Ramos (cell line): ENCODE measurements around the gene FAM162A.
"Not testable (repeated sequence)": the region's sequence is repeated elsewhere in the genome, so short reads cannot be mapped to it uniquely, and the experiment has no call there.

Source experiments
- in situ Hi-C: fragments of 300-500 bp; cut with MboI; formaldehyde crosslinking; loops from one replicate; pipeline ENCODE4 v1.14.3; 2022; ENCODE audit warnings: low sequenced_read_pairs; ENCODE audit not compliant: unreplicated experiment

Gene FAM162A

DNA sequence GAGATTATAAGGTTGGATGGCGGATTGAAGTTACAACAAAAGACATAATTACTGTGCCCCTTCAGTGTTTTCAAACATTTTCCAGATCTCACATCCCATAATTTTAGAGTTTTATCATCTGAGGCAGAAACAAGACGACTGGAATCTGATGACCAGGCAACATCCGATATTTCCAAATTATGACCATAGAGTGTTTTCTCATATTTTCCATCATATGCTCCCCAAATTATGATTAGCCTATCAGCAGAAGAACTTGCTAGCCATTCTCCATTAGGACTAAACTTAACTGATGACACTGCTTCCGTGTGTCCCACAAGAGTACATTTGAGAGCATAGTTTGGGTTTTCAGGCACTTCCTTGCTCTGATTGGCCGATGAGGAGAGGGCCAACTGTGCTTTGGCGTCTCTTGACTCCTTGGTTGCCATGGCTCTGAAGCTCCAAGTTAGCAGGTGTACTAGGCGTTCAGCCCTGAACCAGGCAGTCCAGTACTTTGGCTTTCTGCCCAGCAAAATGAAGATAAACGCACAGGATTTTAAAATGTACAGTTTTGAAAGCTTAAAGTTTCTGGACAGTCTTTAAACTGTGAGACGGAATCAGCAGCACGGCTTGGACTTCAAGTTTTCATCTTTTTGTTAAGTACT is 31.2 kb downstream of the FAM162A start:
- in situ Hi-C loops = no loop called here

DNA sequence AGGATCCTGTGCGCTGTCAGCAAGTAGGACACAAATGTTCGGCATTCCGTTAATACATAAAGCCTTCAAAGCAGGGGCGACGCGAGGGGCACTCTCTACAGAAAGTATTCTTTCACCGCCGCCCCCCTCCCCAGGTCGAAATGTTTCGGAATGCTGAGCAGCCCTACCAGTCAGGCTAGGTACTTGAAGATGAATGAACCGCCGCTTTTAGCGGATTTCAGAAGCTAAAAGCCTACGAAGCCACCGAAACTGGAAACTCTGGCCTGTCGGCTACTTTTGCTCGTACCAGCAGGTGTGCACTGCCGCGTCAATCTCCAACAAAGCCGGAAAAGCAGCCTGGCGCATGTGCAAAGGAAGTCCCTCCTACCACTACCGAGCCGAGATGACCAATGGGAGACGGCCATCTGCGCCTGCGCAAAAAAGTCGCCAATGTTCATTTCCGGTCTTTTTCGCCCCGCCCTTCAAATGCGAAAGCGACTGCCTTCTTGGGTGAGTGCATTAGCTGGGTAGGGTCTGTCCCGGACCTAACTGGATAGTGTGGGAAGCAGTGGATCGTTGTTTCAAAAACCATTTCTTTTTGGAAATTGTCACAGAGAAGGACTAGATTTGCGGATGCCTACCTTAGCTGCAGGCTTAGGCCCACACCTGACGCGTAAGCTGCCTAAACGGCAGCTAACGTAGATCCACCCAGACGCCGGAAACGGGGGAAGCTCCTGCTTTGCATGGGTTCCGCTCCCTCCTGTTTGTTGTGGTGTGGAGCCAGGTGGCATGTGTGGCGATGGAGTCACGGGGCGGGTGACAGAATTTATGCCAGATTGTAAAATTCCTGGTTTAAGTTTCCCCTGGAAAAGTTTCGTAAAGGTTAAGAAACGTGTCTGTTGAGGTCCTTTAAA is 32.0 kb downstream of the FAM162A start, which contains the start of gene WDR5B:
TSS of gene WDR5B (minus strand) at position 301 of the 893 bp plus-strand sequence. CDS start 534 bp downstream, outside the sequence.
- in situ Hi-C loops = no loop called here

DNA sequence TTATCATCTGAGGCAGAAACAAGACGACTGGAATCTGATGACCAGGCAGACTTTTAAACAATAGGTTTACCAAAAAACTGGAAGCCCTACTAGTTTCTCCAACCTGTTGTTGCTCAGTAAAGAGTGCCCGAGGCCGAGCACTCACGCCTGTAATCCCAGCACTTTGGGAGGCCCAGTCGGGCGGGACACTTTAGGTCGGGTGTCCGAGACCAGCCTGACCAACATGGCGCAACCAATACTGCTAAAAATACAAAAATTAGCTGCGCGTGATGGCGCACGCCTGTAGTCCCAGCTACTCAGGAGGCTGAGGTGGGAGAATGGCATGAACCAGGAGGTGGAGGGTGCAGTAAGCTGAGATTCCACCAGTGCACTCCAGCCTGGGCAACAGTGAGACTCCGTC is 33.0 kb downstream of the FAM162A start:
- in situ Hi-C loops = no loop called here

DNA sequence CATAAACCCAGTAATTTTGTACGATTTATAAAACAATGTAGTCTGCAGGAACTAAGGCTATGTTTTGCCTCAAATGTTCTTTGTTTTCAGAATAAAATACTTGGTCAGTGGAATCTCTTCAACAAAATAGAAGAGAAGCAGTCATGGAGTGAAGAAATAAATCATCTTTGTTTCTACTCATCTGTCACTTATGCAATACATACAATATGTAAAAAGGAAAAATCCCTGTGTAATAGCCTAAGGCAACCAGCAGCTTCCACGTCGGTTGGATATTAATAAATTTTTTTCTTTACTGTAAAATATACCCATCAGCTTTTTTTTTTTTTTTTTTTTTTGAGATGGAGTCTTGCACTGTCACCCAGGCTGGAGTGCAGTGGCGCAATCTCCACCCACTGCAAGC is 37.1 kb downstream of the FAM162A start:
- in situ Hi-C loops = no loop called here

DNA sequence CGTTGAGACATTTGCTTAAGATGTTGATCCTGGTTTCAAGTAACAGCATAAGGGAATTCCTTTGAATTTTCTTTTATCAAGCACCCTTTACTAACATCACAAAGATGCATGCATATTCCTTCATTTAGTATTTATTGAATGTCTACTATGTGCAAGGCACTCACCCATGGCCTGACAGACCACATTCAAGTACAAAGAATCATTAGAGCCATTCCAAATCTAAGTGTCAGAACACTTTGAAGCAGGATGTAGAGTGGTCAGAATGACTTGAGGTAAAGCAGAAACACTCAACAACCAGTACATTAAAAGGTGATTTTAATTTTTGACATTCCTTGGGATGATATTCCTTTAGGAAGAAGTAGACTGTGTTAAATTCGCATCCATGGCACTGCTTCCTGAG is 37.9 kb downstream of the FAM162A start:
- in situ Hi-C loops = no loop called here

DNA sequence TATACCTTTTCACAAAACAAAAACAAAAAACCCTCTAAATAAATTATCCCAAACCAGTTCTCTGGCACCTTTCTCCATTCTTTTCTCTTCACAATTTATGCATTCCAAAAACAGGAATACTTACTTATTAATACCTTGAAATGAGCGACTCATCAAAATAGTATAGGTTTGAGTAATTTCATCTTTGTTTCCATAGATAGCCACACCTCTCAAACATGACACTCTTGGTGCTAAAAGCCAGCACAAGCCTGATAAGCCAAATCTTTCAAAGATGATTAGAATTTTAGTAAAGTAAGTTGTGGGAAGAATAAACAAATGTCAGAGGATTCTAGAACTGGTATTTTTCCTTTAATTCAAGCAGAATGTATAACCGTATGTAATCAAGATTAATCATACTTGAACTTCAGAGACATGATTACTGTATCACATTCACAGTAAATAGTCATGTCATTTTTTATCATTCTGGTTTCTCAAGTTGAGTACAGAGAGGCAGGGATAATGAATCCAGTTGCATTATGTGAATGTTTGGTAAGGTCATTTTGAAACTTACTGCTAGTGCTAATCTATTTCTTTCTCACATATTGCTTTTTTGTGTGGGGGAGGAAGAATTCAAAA is 44.0 kb downstream of the FAM162A start:
- in situ Hi-C loops = no loop called here

DNA sequence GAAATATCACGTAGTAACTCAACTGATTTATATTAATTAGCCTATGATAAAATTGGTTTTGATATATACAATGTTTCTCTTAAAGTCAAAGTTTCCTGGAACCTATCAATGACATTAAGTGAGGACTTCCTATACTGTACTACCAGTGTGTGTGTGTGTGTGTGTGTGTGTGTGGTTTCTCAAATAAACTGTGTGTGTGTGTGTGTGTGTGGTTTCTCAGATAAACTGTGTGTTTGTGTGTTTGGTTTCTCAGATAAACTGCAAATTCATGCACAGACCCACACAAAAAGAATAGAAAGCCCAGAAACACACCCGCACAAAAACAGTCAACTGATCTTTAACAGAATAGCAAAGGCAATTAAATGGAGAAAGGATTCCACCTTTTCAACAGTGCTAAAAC is 46.4 kb downstream of the FAM162A start:
- in situ Hi-C loops = no loop called here

DNA sequence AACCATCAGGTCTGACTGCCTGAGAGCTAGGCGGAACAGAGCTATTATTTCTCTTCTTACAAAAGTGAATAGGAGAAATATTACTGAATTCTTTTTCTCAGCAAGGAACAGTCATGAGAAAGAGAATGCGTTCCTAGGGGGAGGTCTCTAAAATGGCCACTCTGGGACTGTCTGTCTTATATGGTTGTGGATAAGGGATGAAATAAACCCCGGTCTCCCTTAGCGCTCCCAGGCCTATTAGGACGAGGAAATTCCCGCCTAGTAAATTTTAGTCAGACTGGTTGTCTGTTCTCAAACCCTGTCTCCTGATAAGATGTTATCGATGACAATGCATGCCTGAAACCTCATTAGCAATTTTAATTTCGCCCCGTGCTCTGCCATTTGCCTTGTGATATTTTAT is 52.0 kb downstream of the FAM162A start:
- in situ Hi-C loops = no loop called here

DNA sequence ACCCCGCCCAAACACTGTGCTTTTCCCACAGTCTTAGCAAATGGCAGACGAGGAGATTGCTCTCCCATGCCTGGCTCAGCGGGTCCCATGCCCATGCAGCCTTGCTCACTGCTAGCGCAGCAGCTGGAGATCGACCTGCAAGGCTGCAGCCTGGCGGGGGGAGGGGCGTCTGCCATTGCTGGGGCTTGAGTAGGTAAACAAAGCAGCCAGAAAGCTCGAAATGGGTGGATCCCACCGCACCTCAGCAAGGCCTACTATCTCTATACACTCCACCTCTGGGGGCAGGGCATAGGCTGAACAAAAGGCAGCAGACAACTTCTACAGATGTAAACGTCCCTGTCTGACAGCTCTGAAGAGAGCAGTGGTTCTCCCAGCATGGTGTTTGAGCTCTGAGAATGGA is 59.1 kb downstream of the FAM162A start:
- in situ Hi-C loops = no loop called here

DNA sequence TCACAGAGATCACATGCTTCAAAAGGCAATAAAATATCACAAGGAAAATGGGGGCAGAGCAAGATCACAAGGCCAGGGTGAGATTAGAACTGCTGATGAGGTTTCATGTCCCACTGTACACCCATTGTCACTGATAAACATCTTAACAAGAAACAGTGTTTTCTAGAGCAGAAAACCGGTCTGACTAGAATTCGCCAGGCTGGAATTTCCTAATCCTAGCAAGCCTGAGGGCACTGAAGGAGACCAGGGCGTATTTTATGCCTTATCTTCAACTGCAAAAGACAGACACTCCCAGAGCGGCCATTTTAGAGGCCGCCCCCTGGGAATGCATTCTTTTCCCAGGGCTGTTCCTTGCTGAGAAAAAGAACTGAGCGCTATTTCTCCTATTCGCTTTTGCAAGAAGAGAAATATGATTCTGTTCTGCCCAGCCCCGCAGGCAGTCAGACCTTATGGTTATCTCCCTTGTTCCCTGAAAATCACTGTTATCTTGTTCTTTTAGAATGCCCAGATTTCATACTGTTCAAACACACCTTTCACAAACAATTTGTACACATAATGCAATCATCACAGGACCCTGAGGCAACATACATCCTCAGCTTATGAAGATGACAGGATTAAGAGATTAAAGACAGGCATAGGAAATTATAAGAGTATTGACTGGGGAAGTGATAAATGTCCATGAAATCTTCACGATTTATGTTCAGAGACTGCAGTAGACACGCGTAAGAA is 59.9 kb downstream of the FAM162A start:
- in situ Hi-C loops = not testable (repeated sequence)

DNA sequence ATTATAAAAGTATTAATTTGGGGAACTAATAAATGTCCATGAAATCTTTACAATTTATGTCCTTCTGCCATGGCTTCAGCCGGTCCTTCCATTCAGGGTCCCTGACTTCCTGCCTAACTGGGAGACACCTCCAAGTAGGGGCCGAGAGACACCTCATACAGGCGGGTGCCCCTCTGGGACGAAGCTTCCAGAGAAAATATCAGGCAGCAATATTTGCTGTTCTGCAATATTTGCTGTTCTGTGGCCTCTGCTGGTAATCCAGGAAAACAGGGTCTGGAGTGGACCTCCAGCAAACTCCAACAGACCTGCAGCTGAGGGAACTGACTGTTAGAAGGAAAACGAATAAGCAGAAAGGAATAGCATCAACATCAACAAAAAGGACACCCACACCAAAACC is 60.5 kb downstream of the FAM162A start:
- in situ Hi-C loops = not testable (repeated sequence)

DNA sequence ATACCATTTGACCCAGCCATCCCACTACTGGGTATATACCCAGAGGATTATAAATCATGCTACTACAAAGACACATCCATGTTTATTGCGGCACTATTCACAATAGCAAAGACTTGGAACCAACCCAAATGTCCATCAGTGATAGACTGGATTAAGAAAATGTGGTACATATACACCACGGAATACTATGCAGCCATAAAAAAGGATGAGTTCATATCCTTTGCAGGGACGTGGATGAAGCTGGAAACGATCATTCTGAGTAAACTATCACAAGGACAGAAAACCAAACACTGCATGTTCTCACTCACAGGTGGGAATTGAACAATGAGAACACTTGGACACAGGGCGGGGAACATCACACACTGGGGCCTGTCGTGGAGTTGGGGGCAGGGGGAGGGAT is 64.2 kb downstream of the FAM162A start:
- in situ Hi-C loops = not testable (repeated sequence)

DNA sequence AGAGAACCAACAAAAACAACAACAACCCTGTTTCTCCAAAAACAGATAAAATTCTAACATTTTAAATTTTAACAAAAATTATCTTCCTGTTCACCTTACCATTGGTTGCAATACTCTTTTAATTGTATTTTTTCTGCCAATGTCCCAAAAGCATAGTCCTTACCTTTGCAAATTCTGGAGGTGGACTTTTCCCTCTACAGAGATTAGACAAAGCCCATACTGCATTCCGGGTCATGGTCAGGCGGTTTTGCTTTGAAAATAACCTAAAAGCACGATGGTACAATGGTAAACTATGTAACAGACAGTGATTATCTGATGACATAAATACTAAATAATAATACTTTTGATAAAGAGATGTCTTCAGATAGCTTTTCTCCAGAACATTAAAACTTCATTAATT is 67.4 kb downstream of the FAM162A start:
- in situ Hi-C loops = no loop called here

DNA sequence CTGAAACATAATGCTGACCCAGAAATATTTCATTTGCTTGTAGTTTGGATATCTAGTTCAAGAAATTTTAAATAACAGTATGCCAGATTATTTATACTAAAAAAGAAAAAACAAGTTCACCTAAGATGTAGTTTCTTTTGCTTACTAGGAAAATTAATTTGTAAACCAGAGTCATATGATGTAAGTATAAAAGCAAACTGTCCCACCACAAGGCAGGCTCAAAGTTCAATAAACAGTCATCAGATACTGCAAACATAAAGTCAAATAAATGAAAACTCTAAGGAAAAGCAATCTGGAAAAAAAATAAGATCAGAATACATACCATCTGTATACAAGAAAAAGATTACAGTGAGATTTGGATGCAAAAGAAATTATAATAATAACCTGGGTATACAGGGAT is 72.1 kb downstream of the FAM162A start:
- in situ Hi-C loops = no loop called here

DNA sequence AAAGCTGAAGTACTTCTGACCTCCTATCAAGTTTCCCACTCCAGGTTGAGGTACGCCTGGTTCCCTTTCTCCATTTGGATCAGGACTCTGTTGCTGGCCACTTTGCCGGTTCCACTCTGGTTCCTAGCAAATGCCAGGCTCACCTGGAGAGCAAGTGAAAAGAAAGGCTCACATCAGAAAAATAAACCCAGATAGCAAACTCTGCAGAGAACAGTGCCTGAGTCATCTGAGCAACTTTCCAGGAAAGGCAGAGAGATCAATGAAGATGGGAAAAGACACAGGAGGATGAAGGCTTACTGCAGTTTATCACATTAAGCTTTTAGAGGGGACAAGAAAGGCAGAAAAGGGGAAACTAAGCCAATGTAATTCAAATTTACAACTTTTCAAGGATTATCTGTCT is 73.7 kb downstream of the FAM162A start:
- in situ Hi-C loops = no loop called here

DNA sequence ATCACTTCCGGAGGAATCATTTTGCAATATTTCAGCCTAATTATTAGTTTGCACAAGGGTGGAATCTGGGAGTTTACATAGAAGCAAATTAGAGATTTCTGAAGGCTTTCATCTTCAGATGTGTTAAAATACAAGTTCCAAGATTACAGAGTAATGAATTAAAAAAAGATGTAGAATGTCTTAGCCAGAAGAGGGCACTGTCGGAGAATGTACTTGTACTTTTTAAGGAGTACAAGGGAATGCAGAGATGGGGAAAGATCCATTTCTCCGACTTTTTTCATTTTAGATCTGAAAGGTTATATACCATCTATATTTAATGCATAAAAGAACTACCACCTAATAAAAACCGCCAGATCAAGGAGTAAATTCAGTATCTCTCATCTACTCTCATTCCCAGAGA is 75.0 kb downstream of the FAM162A start:
- in situ Hi-C loops = no loop called here

DNA sequence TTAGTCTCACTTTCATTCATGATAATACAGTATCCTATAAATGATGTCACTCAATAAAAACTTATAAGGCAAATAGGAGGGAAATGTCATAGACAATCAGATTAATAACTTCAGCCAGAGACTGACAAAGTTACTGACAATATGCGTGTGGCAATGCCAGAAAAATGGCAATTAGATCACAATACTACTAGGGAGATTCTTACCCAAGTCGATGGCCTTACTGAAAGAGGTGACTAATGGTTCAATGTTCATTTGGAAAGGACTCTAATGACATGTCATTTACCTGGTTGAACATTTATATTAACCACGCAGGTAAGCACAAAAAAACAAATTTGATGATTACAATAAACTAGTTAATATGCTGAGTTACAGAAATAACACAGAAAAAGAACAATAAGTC is 77.8 kb downstream of the FAM162A start:
- in situ Hi-C loops = no loop called here
